Natural killer cell treated with Interleukin-12 subunit alpha and Interleukin-12 subunit beta and Interleukin-15 and Interleukin-18, amount 100 ng/mL, for 72 hours (primary cell): Measurements from ENCODE around the gene CFAP54. TPM values are rescaled to one million over a fixed set of nuclear protein-coding genes. Genes with fewer than 3 reads are reported as not detected.
"Not testable (repeated sequence)": the region's sequence is repeated elsewhere in the genome, so short reads cannot be mapped to it uniquely, and the experiment has no call there.

Experiments used
- ATAC-seq, 2 donors: fragments of 150-1000 bp; cut with Tn5 transposase in 1 of 2; sonication (Bioruptor Pico), chemical (Tn5 transposase) in 1 of 2; 2 replicates each; pipeline ENCODE4 v1.10.0; 2021
- DNase-seq: peaks from one replicate; pipeline ENCODE4 v3.0.0; 2022; ENCODE audit warnings: low spot score
- H3K27ac Mint-ChIP-seq, 2 donors: 1 replicate in 1 of 2; 2 replicates in 1 of 2; pipeline ENCODE4 v1.8.0; 2022; ENCODE audit warnings: mixed read lengths in 2 of 2, mild to moderate bottlenecking in 1 of 2, moderate library complexity in 1 of 2
- H3K27me3 Mint-ChIP-seq, 2 donors: 1 replicate in 1 of 2; 2 replicates in 1 of 2; pipeline ENCODE4 v1.8.0; 2022; ENCODE audit warnings: mixed read lengths in 2 of 2
- H3K36me3 Mint-ChIP-seq: one replicate; pipeline ENCODE4 v1.8.0; 2022; ENCODE audit warnings: mixed read lengths
- H3K4me1 Mint-ChIP-seq, 2 donors: 1 replicate in 1 of 2; 2 replicates in 1 of 2; pipeline ENCODE4 v1.8.0; 2022; ENCODE audit warnings: low read depth in 2 of 2, mixed read lengths in 2 of 2, mild to moderate bottlenecking in 1 of 2
- H3K4me3 Mint-ChIP-seq: one replicate; pipeline ENCODE4 v1.8.0; 2022; ENCODE audit warnings: mixed read lengths
- H3K9me3 Mint-ChIP-seq: 2 replicates; pipeline ENCODE4 v1.8.0; 2022; ENCODE audit warnings: mixed read lengths
- total RNA-seq, 2 donors: library from RNA; stranded (reverse); gene quantifications; one replicate each; pipeline ENCODE4 v1.2.3, GENCODE V29; 2022

Gene CFAP54
- total RNA-seq, 2 donors from 2014 or later = 0.14 to 0.50 TPM

DNA sequence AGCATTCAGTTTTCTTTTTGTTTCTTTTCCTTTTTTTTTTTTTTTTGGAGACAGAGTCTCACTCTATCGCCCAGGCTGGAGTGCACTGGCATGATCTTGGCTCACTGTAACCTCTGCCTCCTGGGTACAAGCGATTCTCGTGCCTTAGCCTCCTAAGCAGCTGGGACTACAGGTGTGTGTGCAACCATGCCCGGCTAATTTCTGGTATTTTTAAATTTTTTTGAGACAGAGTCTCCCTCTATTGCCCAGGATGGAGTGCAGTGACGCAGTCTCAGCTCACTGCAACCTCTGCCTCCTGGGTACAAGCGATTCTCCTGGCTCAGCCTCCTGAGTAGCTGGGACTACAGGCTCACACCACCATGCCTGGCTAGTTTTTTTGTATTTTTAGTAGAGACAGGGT, 30.1 kb upstream of the CFAP54 start:
- not testable (repeated sequence) for H3K9me3 Mint-ChIP-seq, H3K4me1 Mint-ChIP-seq, H3K4me3 Mint-ChIP-seq, H3K27ac Mint-ChIP-seq, ATAC-seq, H3K27me3 Mint-ChIP-seq, DNase-seq, H3K36me3 Mint-ChIP-seq

DNA sequence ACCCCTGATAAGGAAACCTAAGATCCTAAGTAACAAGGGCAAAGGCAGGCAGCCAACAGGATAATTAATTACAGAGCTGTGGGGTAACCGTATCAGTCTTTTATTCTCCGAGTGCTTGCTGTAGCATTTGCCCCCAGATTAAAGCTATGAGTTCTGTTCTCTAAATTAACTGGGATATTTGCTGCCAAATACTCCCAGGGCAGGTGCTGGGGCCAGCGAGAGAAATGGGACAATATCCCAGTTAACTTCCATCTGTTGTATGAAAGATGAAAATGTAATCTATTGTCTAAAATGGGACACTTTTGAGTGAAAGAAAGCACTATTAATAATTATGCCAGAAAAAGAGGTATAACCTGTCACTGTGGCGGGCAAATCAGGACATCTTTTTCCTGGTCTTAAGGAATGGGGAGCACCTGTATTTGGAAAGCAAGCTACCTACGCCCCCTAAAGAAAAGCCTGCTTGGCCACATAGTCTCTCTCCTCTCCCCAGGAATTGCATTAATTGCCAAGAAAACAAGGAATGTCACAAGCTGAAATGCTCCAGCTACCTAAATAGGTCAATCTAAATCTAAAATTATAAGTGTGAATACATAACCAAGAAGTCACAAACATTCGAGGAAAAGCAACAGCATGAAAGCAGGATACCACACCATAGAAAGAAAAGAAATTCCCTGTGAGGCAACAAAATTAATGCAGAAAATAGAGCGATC, 26.7 kb upstream of the CFAP54 start:
- ATAC-seq = no peak
- H3K27ac Mint-ChIP-seq = no peak overlapping the region
- no peaks in the 10 kb centered on the region for H3K4me1 Mint-ChIP-seq

DNA sequence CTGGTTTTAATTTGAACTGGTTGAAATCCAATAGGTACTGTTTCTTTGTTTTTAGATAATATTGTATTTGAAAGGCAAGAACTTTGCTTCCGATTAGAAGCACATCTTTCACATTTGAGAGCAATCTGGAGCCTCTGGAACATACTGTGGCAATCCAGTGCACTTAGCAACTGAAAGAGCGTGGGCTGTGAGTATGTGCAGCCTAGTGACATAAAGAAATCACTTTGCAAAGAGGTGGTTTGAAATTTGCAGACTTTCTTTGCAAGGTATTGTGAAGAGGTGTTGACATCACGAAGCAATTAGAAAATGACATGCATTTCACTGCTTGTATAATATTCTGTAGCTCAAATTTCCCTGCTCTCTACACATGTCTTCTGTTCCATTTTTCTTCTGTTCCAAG, 23.5 kb upstream of the CFAP54 start:
- Mint-ChIP-seq H3K9me3 (no peaks in the 10 kb centered on the region), H3K27ac (no peak overlapping the region), H3K36me3 (peaks cover 8% of the 10 kb centered on the region), H3K4me3 (no peak overlapping the region), H3K4me1 (peaks cover 0 to 2% of the 10 kb centered on the region in 2 donors), H3K27me3 (no peaks in the 10 kb centered on the region)
- no peak for DNase-seq
- ATAC-seq = no peak

More for the DNA sequence above, 26.7 kb upstream of the CFAP54 start:
- Mint-ChIP-seq H3K9me3 (no peaks in the 10 kb centered on the region), H3K4me3 (no peak overlapping the region), H3K36me3 (no peaks in the 10 kb centered on the region), H3K27me3 (no peaks in the 10 kb centered on the region)
- no peak for DNase-seq

DNA sequence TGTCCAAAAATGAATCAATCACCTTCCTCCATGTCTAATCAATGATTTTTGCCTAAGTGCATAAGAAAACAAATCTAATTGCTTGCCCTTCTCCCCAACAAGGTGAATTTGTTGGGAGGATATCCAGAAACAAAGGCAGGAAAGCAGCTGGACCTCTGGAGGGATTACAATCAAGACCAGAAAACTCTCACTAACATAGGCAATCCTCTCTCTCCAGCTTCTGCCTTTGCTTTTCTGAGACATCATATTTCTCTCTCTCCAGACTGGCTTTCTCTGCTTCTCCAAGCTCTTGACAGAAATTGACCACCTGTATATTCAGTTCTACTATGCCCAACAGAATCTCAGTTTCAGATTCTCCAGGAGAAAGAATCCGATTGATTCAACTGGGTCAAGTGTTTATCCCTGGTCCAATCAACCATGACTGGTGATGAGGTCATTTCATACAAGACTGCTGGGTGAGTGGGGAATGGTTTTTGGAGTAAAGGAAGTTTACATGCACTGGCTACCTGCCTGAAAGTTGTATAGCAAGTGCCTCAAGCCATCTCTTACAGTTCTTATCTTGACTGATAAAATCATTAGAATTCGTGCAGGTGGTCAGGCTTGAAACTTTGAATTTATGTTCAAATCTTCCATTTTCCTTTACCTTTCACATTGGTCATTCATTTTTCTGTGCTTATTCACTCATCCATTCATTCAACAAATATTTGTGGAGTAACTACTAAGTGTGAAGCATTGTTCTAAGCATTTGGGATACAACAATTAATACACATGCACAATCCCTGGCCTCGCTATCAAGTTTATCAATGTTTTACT, 22.2 kb upstream of the CFAP54 start:
- no peaks in the 10 kb centered on the region for H3K27me3 Mint-ChIP-seq
- H3K4me3 Mint-ChIP-seq = no peak overlapping the region
- H3K9me3 Mint-ChIP-seq = no peaks in the 10 kb centered on the region
- H3K36me3 Mint-ChIP-seq = peaks cover 8% of the 10 kb centered on the region
- H3K27ac Mint-ChIP-seq = no peak overlapping the region
- peaks cover 5 to 6% of the 10 kb centered on the region in 2 donors for H3K4me1 Mint-ChIP-seq
- DNase-seq (no peak), ATAC-seq (no peak)

DNA sequence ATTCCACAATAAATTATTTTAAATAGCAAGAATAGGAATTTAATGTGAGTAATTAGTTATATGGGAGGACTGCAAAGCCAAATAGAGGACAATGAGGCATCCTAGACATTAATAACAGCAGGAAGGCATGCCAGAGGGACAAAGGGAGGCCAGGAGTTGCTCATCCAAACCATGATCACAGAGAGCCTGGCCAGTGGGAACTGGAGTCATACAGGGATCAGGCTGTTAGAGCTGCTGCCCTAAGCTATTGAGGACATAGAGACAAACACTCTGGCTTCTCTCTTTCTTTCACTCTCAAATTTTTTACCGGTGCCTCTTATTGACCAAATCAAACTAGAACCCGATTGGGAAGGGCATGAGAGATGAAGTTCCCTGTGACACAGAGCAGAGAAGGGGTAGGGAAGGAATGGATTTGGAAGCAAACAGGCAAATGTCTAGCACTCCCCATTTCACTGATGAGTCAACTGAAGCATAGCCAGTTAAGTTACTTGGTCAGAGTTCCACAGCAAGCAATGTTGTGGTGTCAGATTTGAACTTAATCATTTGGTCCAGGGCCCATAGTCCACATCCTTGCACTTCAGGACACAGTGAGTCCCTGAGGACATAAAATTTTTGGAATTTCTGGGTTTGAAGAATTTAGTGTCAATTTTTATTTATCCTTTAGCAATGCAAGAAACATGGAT, 17.9 kb upstream of the CFAP54 start:
- DNase-seq (no peak), ATAC-seq (no peak)
- Mint-ChIP-seq H3K9me3 (no peaks in the 10 kb centered on the region), H3K36me3 (peaks cover 8% of the 10 kb centered on the region), H3K27me3 (no peaks in the 10 kb centered on the region), H3K27ac (no peak overlapping the region), H3K4me3 (no peak overlapping the region), H3K4me1 (peaks cover 20 to 28% of the 10 kb centered on the region in 2 donors)

DNA sequence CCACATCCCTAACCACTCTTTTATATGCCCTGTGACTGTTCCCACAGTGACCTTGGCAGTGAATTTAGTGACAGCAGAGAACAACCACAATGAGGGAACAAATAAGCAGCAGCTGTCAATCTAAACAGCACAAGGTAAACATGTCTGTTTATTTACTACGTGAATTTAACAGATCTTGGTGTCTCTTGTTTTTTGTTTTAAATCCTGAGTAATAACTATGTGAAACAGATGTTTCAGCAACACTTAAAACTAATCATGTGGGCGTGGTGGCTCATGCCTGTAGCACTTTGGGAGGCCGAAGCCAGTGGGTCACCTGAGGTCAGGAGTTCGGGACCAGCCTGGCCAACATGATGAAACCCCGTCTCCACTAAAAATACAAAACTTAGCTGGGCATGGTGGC, 17.0 kb upstream of the CFAP54 start:
- Mint-ChIP-seq H3K27ac (peak overlapping the region in 1 of 2 donors; percentile 75), H3K9me3 (no peaks in the 10 kb centered on the region), H3K4me1 (peaks cover 20 to 28% of the 10 kb centered on the region in 2 donors), H3K4me3 (no peak overlapping the region), H3K27me3 (no peaks in the 10 kb centered on the region), H3K36me3 (peaks cover 8% of the 10 kb centered on the region)
- ATAC-seq (no peak), DNase-seq (no peak)

DNA sequence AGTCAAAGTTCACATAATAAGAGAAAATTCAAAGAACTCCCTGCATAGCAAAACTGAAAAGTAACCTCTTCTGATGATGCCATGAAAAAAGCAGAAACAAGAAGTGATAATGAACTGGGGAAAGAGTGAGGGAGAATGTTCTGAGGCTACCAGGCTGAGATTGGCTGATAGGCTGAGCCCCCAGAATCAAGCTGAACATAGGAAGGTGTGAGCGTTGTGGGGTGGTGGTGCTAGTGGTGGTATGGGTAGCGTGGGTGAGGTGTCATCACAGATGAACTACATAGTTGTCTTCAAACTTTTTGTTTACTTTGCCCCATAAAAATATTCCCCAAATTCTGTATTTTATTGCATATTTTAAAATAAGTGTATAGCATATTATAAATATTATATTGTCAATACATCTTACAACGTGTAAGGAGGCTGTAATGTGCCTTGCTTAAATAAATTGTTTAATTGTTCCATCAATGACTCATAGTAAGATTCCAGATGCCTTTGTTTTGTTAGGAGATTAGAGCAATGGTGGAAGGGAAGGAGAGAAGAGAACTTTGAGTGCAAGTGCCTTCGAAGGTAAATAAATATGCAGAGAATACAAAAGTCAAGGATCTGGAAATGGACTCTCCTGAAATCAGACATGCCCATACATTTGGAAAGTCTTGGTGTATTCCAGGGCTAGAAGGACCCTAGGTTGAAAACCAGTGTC, 15.8 kb upstream of the CFAP54 start:
- peak; percentile 87 for ATAC-seq
- Mint-ChIP-seq H3K27ac (peak overlapping the region; percentile 3 to 75), H3K36me3 (peaks cover 8% of the 10 kb centered on the region)

DNA sequence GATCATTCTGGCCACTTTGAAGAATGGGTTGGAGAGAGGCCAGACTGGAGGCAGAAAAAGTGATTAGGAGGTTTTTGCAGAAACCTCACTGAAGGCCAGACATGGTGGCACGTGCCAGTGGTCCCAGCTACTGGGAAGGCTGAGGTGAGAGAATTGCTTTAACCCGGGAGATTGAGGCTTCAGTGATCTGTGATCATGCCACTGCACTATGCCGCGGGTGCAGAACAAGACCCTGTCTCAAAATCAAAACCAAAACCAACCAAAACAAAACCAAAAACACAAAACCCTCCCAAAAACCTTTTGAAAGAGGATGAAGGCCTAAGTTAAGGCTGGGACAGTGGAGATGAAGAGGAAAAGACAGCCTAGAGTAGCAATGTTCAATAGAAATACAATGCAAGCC, 15.2 kb upstream of the CFAP54 start:
- no peaks in the 10 kb centered on the region for H3K9me3 Mint-ChIP-seq
- peak overlapping the region; percentile 3 to 75 for H3K27ac Mint-ChIP-seq
- H3K27me3 Mint-ChIP-seq = no peaks in the 10 kb centered on the region
- peaks cover 20 to 26% of the 10 kb centered on the region in 2 donors for H3K4me1 Mint-ChIP-seq
- peaks cover 8% of the 10 kb centered on the region for H3K36me3 Mint-ChIP-seq
- peak overlapping the region; percentile 60 for H3K4me3 Mint-ChIP-seq
- no peak for DNase-seq
- ATAC-seq = peak in 1 of 2 donors; percentile 43

More for the DNA sequence above, 15.8 kb upstream of the CFAP54 start:
- H3K4me3 Mint-ChIP-seq = peak overlapping the region; percentile 60
- H3K27me3 Mint-ChIP-seq = no peaks in the 10 kb centered on the region
- peak; percentile 64 for DNase-seq
- H3K4me1 Mint-ChIP-seq = peaks cover 20 to 28% of the 10 kb centered on the region in 2 donors
- no peaks in the 10 kb centered on the region for H3K9me3 Mint-ChIP-seq

DNA sequence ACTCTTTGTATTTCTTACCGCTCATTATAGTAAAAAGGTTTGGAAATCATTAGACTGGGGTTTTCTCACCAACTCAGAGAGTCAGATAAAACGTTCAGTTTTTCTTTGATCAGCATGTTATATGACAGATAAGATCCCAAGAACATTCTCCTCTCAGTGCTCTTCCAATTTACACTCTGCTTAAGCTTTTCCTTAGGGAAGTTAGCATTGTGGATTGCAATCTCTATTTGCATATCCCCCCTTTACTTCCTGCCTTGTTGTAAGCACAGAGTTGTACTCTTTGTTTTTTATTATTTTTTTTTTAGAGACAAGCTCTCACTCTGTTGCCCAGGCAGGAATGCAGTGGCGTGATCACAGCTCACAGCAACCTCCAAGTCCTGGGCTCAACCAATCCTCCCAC, 11.4 kb upstream of the CFAP54 start:
- no peak for DNase-seq
- H3K27me3 Mint-ChIP-seq = no peaks in the 10 kb centered on the region
- ATAC-seq = no peak
- H3K4me1 Mint-ChIP-seq = peaks cover 15 to 17% of the 10 kb centered on the region in 2 donors
- H3K9me3 Mint-ChIP-seq = no peaks in the 10 kb centered on the region
- peak overlapping the region in 1 of 2 donors; percentile 74 for H3K27ac Mint-ChIP-seq
- H3K36me3 Mint-ChIP-seq = no peaks in the 10 kb centered on the region
- no peak overlapping the region for H3K4me3 Mint-ChIP-seq

DNA sequence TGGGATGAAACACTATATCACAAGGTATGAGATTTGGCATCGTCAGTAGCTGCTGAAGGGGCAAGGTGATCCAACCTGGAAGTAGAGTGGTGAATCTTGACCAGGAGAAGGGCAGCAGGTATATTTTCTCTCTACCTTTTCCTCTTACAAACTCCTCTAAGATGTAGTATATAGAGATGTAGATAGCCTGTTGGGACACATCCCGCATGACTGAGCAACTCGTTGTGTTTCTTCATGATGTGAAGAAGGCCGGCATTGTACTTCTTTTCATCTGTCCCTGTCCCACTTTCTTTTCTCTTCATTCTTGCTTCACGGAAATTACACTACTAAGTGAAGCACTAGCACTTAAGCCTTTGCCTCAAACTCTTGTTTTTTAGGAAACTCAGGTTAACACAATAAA, 7.3 kb upstream of the CFAP54 start:
- Mint-ChIP-seq H3K36me3 (no peaks in the 10 kb centered on the region), H3K27ac (no peak overlapping the region)
- no peak for ATAC-seq

DNA sequence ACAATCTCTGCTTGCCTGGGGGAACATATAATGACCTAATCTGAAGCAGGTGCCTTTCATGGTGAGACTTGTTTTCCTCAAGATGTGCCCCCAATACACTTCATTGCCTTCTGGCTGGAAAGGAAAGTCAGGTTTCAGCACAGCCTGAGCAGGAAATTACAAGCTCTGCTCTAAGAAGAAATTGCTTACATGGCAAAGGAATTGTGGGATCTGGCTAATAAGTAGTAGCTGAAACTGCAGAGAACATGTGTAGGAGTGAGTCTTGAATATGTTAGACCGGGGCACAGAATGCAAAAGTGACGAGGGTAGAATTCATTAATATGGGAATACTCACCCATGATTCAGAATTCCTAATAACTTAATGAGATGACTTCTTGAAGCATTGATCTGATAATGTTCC, 6.3 kb upstream of the CFAP54 start:
- Mint-ChIP-seq H3K4me3 (no peak overlapping the region), H3K36me3 (no peaks in the 10 kb centered on the region), H3K27me3 (no peaks in the 10 kb centered on the region), H3K4me1 (peaks cover 20 to 21% of the 10 kb centered on the region in 2 donors), H3K27ac (peak overlapping the region in 1 of 2 donors; percentile 20), H3K9me3 (no peaks in the 10 kb centered on the region)
- no peak for DNase-seq
- no peak for ATAC-seq

More for the DNA sequence above, 7.3 kb upstream of the CFAP54 start:
- H3K4me1 Mint-ChIP-seq = peaks cover 15 to 20% of the 10 kb centered on the region in 2 donors
- no peak overlapping the region for H3K4me3 Mint-ChIP-seq
- no peaks in the 10 kb centered on the region for H3K27me3 Mint-ChIP-seq
- H3K9me3 Mint-ChIP-seq = no peaks in the 10 kb centered on the region
- DNase-seq = no peak

DNA sequence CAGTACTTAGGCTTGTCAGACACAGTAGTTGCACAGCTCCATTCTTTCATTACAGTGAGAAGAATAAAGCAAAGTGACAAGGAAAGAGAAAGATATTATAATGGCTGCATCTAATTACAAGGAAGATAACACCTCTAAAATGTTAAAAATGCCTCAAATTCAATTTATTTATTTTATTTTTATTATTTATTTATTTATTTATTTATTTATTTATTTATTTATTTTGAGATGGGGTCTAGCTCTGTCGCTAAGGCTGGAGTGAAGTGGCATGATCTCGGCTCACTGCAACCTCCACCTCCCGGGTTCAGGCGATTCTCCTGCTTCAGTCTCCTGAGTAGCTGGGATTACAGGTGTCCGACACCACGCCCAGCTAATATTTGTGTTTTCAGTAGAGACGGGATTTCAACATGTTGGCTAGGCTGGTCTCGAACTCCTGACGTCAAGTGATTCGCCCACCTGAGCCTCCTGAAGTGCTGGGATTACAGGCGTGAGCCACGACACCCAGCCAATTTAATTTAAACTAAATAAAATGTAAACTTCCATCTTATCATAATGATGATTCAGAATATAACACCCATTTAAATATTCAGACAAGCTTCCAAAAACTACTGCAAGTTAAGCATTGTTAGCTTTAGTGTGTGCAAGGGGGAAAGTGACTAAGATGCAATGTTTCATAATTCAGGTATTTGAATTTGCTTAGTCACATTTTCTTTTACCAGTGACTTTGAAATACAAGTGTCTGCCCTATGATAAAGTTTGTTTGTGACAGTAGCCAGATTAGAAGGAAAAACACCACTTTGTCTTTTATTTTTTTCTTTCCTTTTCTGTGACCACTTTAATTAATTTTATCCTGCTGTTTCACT, 2.4 kb upstream of the CFAP54 start:
- H3K4me3 Mint-ChIP-seq = no peak overlapping the region
- no peaks in the 10 kb centered on the region for H3K27me3 Mint-ChIP-seq
- no peaks in the 10 kb centered on the region for H3K9me3 Mint-ChIP-seq
- H3K4me1 Mint-ChIP-seq = peaks cover 27 to 29% of the 10 kb centered on the region in 2 donors
- no peak for DNase-seq
- no peak for ATAC-seq
- peak overlapping the region in 1 of 2 donors; percentile 24 for H3K27ac Mint-ChIP-seq
- no peaks in the 10 kb centered on the region for H3K36me3 Mint-ChIP-seq

DNA sequence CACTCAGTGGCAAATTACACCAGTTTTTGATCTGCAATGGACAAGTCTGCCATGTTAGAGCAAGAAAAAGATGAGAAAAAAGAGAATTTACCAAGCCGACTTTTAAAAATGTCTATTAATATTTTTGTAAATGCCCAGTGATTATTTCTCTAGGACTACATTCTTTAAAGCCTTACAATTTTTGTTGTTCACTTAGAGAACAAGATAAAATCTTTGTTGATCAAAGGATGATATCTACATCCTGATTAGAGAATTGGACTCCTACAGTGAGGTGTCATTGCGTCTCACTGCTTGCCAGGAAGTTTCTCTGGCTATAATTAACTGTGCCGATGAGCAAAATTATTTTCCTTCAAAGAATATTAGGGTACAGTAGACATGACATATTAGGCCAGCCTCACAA, 1.7 kb upstream of the CFAP54 start:
- no peaks in the 10 kb centered on the region for H3K27me3 Mint-ChIP-seq
- ATAC-seq (no peak), DNase-seq (no peak)
- peak overlapping the region in 1 of 2 donors; percentile 24 for H3K27ac Mint-ChIP-seq
- H3K36me3 Mint-ChIP-seq = no peaks in the 10 kb centered on the region
- no peak overlapping the region for H3K4me3 Mint-ChIP-seq
- H3K4me1 Mint-ChIP-seq = peaks cover 27 to 29% of the 10 kb centered on the region in 2 donors
- H3K9me3 Mint-ChIP-seq = no peaks in the 10 kb centered on the region
